H1 (cell line): Measurements from ENCODE around the gene TMUB2. TPM values are rescaled to one million over a fixed set of nuclear protein-coding genes. Genes with fewer than 3 reads are reported as not detected.

Experiments used
- ASH2L ChIP-seq: fragments of 200-600, 300-600 bp; sonication (generic); IDR thresholded peaks from one replicate; pipeline ENCODE4 v1.7.1; 2017; ENCODE audit warnings: low read length
- BACH1 ChIP-seq: IDR thresholded peaks from 2 replicates; pipeline ENCODE4 v1.6.1; 2012; ENCODE audit warnings: low read length, improper control_type of control experiment
- BRCA1 ChIP-seq: IDR thresholded peaks from 2 replicates; pipeline ENCODE4 v1.6.1; 2012; ENCODE audit warnings: low read depth, low read length, improper control_type of control experiment
- CHD2 ChIP-seq: IDR thresholded peaks from 2 replicates; pipeline ENCODE4 v1.6.1; 2012; ENCODE audit warnings: low read length, improper control_type of control experiment
- CREB1 ChIP-seq: IDR thresholded peaks from 2 replicates; pipeline ENCODE4 v1.6.1; 2012; ENCODE audit warnings: inconsistent platforms
- HDAC2 ChIP-seq, 2 experiments: fragments of 300-600 bp in 1 of 2; sonication (generic) in 1 of 2; IDR thresholded peaks; 2 replicates each; pipeline ENCODE4 v1.6.1; 2011 to 2012; ENCODE audit warnings: low read depth in 2 of 2, low read length in 2 of 2, mild to moderate bottlenecking in 2 of 2, moderate library complexity in 2 of 2, borderline replicate concordance in 1 of 2, inconsistent platforms in 1 of 2
- HDAC6 ChIP-seq: IDR thresholded peaks from one replicate; pipeline ENCODE4 v1.7.1; 2012; ENCODE audit warnings: low read depth, mild to moderate bottlenecking, inconsistent platforms, low read length, moderate library complexity
- JUND ChIP-seq: IDR thresholded peaks from 2 replicates; pipeline ENCODE4 v1.6.1; 2011; ENCODE audit warnings: mild to moderate bottlenecking, improper control_type of control experiment, low read length
- KDM4A ChIP-seq: IDR thresholded peaks from one replicate; pipeline ENCODE4 v1.7.1; 2012; ENCODE audit warnings: low read depth, mild to moderate bottlenecking, moderate library complexity, low read length, inconsistent platforms; ENCODE audit not compliant: severe bottlenecking
- NANOG ChIP-seq: IDR thresholded peaks from 2 replicates; pipeline ENCODE4 v1.6.1; 2011; ENCODE audit warnings: low read length, low read depth, mild to moderate bottlenecking, inconsistent platforms; ENCODE audit not compliant: insufficient read depth, poor library complexity, severe bottlenecking
- NRF1 ChIP-seq: IDR thresholded peaks from 2 replicates; pipeline ENCODE4 v1.6.1; 2011; ENCODE audit warnings: mild to moderate bottlenecking, low read depth, low read length, improper control_type of control experiment
- PHF8 ChIP-seq: fragments of 200-600 bp; sonication (generic); conservative IDR thresholded peaks from 2 replicates; pipeline ENCODE4 v1.7.1; 2012; ENCODE audit warnings: low read depth, mild to moderate bottlenecking, inconsistent platforms, low read length, moderate library complexity
- RFX5 ChIP-seq: IDR thresholded peaks from 2 replicates; pipeline ENCODE4 v1.6.1; 2011; ENCODE audit warnings: low read depth, low read length, improper control_type of control experiment, borderline replicate concordance
- RNF2 ChIP-seq: fragments of 200-900, 300-1000 bp; sonication (generic); IDR thresholded peaks from 2 replicates; pipeline ENCODE4 v1.7.1; 2016; ENCODE audit warnings: borderline replicate concordance, low read depth, mild to moderate bottlenecking, antibody characterized with exemption, low read length; ENCODE audit not compliant: poor library complexity, severe bottlenecking; ENCODE audit errors: missing control alignments
- SAP30 ChIP-seq: fragments of 300-600 bp; sonication (generic); IDR thresholded peaks from 2 replicates; pipeline ENCODE4 v1.7.1; 2012; ENCODE audit warnings: low read length, moderate library complexity, mild to moderate bottlenecking, inconsistent platforms; ENCODE audit not compliant: insufficient read depth, insufficient replicate concordance
- SP1 ChIP-seq: IDR thresholded peaks from 2 replicates; pipeline ENCODE4 v1.6.1; 2011; ENCODE audit warnings: low read depth, low read length
- SP4 ChIP-seq: IDR thresholded peaks from 2 replicates; pipeline ENCODE4 v1.6.1; 2012; ENCODE audit warnings: low read length, inconsistent platforms
- SRF ChIP-seq: IDR thresholded peaks from 2 replicates; pipeline ENCODE4 v1.6.1; 2011; ENCODE audit warnings: mild to moderate bottlenecking, low read depth, low read length, moderate library complexity
- polyA plus RNA-seq, 7 experiments: library from polyadenylated mRNA; depleted of rRNA in 3 of 7; stranded (reverse) in 5 of 7; unstranded in 2 of 7; fragments of >200 nt in 5 of 7; fragments of 200-250 nt in 2 of 7; gene quantifications; 1 replicate in 5 of 7; 2 replicates in 1 of 7; 4 replicates in 1 of 7; pipeline versions ENCODE4 v1.2.1 to v1.2.3, GENCODE V29; 2011 to 2013; ENCODE audit warnings: missing spikeins in 2 of 7, mixed read lengths in 2 of 7
- total RNA-seq: library from RNA; stranded (reverse); fragmentation: NEBNext Ultra II Directional; extraction: Animal tissue kit (Norgen Biotek cat#: 25700); gene quantifications from 2 replicates; pipeline ENCODE4 v1.2.1, GENCODE V29; 2021
- TF ChIP-seq, protein P1 (sequence below), 3 experiments: IDR thresholded peaks; 1 replicate in 2 of 3; 2 replicates in 1 of 3; pipeline versions ENCODE4 v1.5.1 to v1.6.1; 2011; ENCODE audit warnings: low read length in 3 of 3, mild to moderate bottlenecking in 3 of 3, inconsistent platforms in 2 of 3, low read depth in 1 of 3, moderate library complexity in 1 of 3; ENCODE audit not compliant: insufficient read depth in 1 of 3; ENCODE audit errors: control extremely low read depth in 1 of 3
- TF ChIP-seq, protein P2 (sequence below): IDR thresholded peaks from 2 replicates; pipeline ENCODE4 v1.6.1; 2012; ENCODE audit warnings: inconsistent platforms

Gene TMUB2
- total and polyA plus RNA-seq, 2 of the 8 experiments (the other 6 are each of a cell fraction or from before 2014, with no cell fraction given): 18.5 to 30.5 TPM

DNA sequence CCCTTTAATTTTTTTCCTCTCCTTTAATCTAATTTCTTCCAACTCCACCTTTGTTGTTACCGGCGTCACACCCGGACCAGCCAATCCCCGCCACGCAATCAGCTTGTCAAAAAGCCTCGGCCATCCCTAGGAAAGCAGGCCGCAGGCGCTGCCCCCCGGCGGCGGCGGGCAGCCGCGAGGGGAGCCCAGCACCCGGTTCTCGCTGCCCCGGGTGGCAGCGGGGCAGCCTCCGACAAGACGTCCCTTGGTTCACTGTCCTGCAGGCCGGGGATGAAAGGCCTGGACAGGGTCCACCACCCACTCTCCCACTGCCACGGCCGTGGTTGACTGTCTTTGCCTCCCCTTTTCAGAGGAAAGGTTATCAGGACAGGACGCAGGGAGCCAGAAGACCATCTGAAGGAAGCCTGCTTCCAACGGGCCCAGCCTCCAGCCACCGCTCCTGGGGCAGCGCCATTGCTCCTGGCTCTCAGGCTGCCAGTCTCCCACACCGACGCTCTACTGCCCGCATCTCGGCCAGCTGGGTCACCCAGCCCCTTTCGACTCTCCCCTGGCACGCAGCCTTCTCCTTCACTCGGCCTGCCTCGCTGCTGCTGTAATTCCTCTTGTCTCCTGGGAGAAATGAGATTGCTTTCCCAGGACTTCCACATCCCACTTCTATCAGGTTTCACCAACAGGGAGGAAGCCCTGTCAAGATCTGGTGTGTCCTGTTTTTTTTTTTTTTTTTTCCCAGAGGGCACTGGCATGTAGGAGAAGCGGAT, 35.5 kb downstream of the TMUB2 start (continued):
- TF ChIP-seq HDAC2 (IDR thresholded peaks at IDR 0.05; ENCODE audit: borderline replicate concordance in 1 of 2, low read depth in 2 of 2, low read length in 2 of 2): 0 out of 4 replicates have a peak, but pooled peaks of 1 of the 2 experiments have one; percentile 66
- no peak for TF ChIP-seq CHD2
- TF ChIP-seq, protein P1, sequence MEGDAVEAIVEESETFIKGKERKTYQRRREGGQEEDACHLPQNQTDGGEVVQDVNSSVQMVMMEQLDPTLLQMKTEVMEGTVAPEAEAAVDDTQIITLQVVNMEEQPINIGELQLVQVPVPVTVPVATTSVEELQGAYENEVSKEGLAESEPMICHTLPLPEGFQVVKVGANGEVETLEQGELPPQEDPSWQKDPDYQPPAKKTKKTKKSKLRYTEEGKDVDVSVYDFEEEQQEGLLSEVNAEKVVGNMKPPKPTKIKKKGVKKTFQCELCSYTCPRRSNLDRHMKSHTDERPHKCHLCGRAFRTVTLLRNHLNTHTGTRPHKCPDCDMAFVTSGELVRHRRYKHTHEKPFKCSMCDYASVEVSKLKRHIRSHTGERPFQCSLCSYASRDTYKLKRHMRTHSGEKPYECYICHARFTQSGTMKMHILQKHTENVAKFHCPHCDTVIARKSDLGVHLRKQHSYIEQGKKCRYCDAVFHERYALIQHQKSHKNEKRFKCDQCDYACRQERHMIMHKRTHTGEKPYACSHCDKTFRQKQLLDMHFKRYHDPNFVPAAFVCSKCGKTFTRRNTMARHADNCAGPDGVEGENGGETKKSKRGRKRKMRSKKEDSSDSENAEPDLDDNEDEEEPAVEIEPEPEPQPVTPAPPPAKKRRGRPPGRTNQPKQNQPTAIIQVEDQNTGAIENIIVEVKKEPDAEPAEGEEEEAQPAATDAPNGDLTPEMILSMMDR (IDR thresholded peaks at IDR 0.05; ENCODE audit: control extremely low read depth in 1 of 3, insufficient read depth in 1 of 3, low read depth in 1 of 3, low read length in 3 of 3): peak in 1 of 3 experiments; percentile 15; a peak in 1 of 4 replicates
- TF ChIP-seq NRF1: no peak
- no peak for TF ChIP-seq ASH2L
- no peak for TF ChIP-seq SP1
- TF ChIP-seq PHF8: 0 out of 2 replicates have a peak, but pooled peaks have one; percentile 30
- TF ChIP-seq SP4: no peak
- TF ChIP-seq, protein P2, sequence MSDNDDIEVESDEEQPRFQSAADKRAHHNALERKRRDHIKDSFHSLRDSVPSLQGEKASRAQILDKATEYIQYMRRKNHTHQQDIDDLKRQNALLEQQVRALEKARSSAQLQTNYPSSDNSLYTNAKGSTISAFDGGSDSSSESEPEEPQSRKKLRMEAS: 0 out of 2 replicates have a peak, but pooled peaks have one; percentile 4
- no peak for TF ChIP-seq HDAC6
- no peak for TF ChIP-seq BRCA1
- no peak for TF ChIP-seq RFX5
- no peak for TF ChIP-seq SRF
- TF ChIP-seq SAP30: peak; percentile 66
- no peak for TF ChIP-seq JUND
- TF ChIP-seq NANOG: no peak
- no peak for TF ChIP-seq RNF2
- TF ChIP-seq KDM4A: no peak
- TF ChIP-seq CREB1: 0 out of 2 replicates have a peak, but pooled peaks have one; percentile 3
- no peak for TF ChIP-seq BACH1
